ENCODE measurements around the gene ASTN2. TPM values are rescaled to one million over a fixed set of nuclear protein-coding genes. Genes with fewer than 3 reads are reported as not detected.

ASTN2 gene
- total and polyA plus RNA-seq, 10 donors: 0.87 to 6.1 (median 3.7) TPM

GRCh38 chr9:116452227-116452626 is 962.6 kb downstream of the ASTN2 start:
- intact Hi-C loops (cut with DNase I; ENCODE audit: low total_unique reads): no loop called here
- WGBS, 5 donors: 75 to 87% (median 80%) methylated on average over 1 of the region's 1 CpG
- Histone ChIP-seq H3K4me3 (no peak overlapping the region), H3K27ac (no peak overlapping the region), H3K4me1 (no peaks in the 10 kb centered on the region), H3K27me3 (replicated peaks in 1 of 7) (no peaks in the 10 kb centered on the region), H3K9me3 (peaks cover 0 to 24% (median 14%) of the 10 kb centered on the region in 8 donors), H3K36me3 (no peaks in the 10 kb centered on the region)
- no peak for DNase-seq
- TF ChIP-seq POLR2AphosphoS5 (IDR thresholded peaks at IDR 0.05) (no peak), POLR2A (IDR thresholded peaks at IDR 0.05) (no peak), CTCF (IDR thresholded peaks at IDR 0.05 in 8 of 11, conservative IDR thresholded peaks at IDR 0.05 in 3 of 11) (no peak)

GRCh38 chr9:116451500-116452115 is 963.2 kb downstream of the ASTN2 start:
- DNase-seq: no peak
- TF ChIP-seq CTCF (IDR thresholded peaks at IDR 0.05 in 8 of 11, conservative IDR thresholded peaks at IDR 0.05 in 3 of 11): no peak
- no peak for TF ChIP-seq POLR2AphosphoS5 (IDR thresholded peaks at IDR 0.05)
- TF ChIP-seq POLR2A (IDR thresholded peaks at IDR 0.05): no peak
- WGBS, 5 donors: 76 to 86% (median 79%) methylated on average over 2 of the region's 2 CpGs
- Histone ChIP-seq H3K27me3 (replicated peaks in 1 of 7) (no peaks in the 10 kb centered on the region), H3K4me3 (no peak overlapping the region), H3K9me3 (peaks cover 0 to 18% (median 8%) of the 10 kb centered on the region in 8 donors), H3K27ac (no peak overlapping the region), H3K4me1 (no peaks in the 10 kb centered on the region), H3K36me3 (no peaks in the 10 kb centered on the region)
- intact Hi-C loops (cut with DNase I; ENCODE audit: low total_unique reads): no loop called here

GRCh38 chr9:116450378-116451139 is 964.3 kb downstream of the ASTN2 start:
- no peak for DNase-seq
- Histone ChIP-seq H3K4me1 (no peaks in the 10 kb centered on the region), H3K27ac (no peak overlapping the region), H3K4me3 (no peak overlapping the region), H3K27me3 (replicated peaks in 1 of 7) (no peaks in the 10 kb centered on the region), H3K9me3 (peaks cover 0 to 7% (median 0%) of the 10 kb centered on the region in 8 donors), H3K36me3 (no peaks in the 10 kb centered on the region)
- intact Hi-C loops (cut with DNase I; ENCODE audit: low total_unique reads): no loop called here
- WGBS, 5 donors: 51 to 66% (median 60%) methylated on average over 3 of the region's 3 CpGs
- no peak for TF ChIP-seq POLR2AphosphoS5 (IDR thresholded peaks at IDR 0.05)
- no peak for TF ChIP-seq CTCF (IDR thresholded peaks at IDR 0.05 in 8 of 11, conservative IDR thresholded peaks at IDR 0.05 in 3 of 11)
- TF ChIP-seq POLR2A (IDR thresholded peaks at IDR 0.05): no peak

- DNase-seq: no peak
- intact Hi-C loops (cut with DNase I; ENCODE audit: low total_unique reads): no loop called here
- 73 to 91% (median 80%) methylated on average over 3 of the region's 3 CpGs for WGBS, 5 donors
- Histone ChIP-seq H3K9me3 (peaks cover 0 to 5% (median 0%) of the 10 kb centered on the region in 8 donors), H3K36me3 (no peaks in the 10 kb centered on the region), H3K4me3 (no peak overlapping the region), H3K27me3 (replicated peaks in 1 of 7) (no peaks in the 10 kb centered on the region), H3K27ac (no peak overlapping the region), H3K4me1 (no peaks in the 10 kb centered on the region)
- TF ChIP-seq CTCF (IDR thresholded peaks at IDR 0.05 in 8 of 11, conservative IDR thresholded peaks at IDR 0.05 in 3 of 11): no peak
- TF ChIP-seq POLR2AphosphoS5 (IDR thresholded peaks at IDR 0.05): no peak
- TF ChIP-seq POLR2A (IDR thresholded peaks at IDR 0.05): no peak
Measured at GRCh38 chr9:116449949-116450348, 964.9 kb downstream of the ASTN2 start.

Data from spleen (tissue), 11 donors.